Choroid plexus epithelial cell (primary cell): ENCODE results near the gene DVL1.

Experiments
- DNase-seq: peaks from one replicate; pipeline ENCODE4 v3.0.0-alpha.2; 2010; ENCODE audit warnings: low read depth
- H3K4me3 ChIP-seq: 2 replicates; pipeline ENCODE4 v1.5.1; 2011; ENCODE audit warnings: low read depth, mild to moderate bottlenecking, control low read depth, low read length, moderate library complexity
- TF ChIP-seq, protein P1 (sequence below): conservative IDR thresholded peaks from 2 replicates; pipeline ENCODE4 v1.5.1; 2011; ENCODE audit warnings: low read depth, mild to moderate bottlenecking, control low read depth, inconsistent platforms, low read length, moderate library complexity

The DVL1 gene

GRCh38 chr1:1313500-1314236 is 35.5 kb downstream of the DVL1 start:
- no peak overlapping the region for H3K4me3 ChIP-seq
- no peak for DNase-seq
- TF ChIP-seq, protein P1, sequence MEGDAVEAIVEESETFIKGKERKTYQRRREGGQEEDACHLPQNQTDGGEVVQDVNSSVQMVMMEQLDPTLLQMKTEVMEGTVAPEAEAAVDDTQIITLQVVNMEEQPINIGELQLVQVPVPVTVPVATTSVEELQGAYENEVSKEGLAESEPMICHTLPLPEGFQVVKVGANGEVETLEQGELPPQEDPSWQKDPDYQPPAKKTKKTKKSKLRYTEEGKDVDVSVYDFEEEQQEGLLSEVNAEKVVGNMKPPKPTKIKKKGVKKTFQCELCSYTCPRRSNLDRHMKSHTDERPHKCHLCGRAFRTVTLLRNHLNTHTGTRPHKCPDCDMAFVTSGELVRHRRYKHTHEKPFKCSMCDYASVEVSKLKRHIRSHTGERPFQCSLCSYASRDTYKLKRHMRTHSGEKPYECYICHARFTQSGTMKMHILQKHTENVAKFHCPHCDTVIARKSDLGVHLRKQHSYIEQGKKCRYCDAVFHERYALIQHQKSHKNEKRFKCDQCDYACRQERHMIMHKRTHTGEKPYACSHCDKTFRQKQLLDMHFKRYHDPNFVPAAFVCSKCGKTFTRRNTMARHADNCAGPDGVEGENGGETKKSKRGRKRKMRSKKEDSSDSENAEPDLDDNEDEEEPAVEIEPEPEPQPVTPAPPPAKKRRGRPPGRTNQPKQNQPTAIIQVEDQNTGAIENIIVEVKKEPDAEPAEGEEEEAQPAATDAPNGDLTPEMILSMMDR: no peak

GRCh38 chr1:1312450-1313314 is 36.5 kb downstream of the DVL1 start:
- H3K4me3 ChIP-seq: no peak overlapping the region
- no peak for DNase-seq
- TF ChIP-seq, protein P1: no peak

DNA sequence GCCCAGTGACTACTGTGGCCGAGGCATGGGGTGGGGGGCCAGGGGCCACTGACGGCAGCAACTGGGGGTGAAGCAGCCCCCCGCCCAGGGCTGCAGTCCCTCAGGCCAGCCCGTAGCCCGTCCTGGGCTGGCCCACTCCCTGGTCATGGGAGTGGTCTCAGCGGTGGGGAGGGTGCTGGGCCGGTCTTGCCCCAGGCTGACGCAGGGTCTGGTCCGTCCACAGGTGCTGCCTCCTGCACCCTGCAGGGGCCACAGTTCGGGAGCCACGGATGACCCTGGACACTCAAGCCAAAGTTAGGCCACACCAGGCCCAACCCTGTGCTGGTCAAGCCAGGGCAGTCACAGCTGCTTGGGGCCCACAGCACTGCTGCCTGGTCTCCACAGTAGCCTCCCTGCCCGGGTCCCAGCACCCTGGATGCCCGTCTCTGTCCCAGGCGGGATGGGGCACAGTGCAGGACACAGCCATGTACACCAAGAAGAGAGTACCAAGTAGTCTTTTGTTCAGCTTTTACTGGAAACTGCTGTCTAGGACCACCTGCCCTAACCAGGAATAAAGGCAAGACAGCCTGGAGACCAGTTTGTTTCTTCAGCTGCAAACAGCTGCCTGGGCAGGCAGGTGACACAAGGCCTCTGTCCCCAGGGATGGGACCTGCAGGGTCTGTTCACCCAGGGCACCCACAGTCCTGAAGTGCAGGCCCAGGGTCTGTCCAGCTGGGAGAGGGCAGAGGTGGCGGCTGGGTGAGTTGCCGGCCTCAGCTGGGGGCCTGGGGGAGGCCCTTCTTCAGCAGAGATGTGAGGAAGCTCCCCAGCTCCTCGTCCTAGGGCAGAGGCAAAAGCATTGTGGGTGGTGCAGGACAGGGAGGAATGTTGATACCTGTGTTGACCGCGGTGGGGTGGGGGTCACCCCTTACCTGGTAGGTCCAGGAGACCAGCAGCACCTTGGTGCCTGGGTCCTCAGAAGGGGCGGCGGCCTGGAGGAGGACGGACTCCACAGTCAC is 37.8 kb downstream of the DVL1 start:
- TF ChIP-seq, protein P1: no peak
- H3K4me3 ChIP-seq: no peak overlapping the region
- DNase-seq: no peak

- DNase-seq: no peak
- TF ChIP-seq, protein P1: no peak
- H3K4me3 ChIP-seq: no peak overlapping the region
These were observed 38.7 kb downstream of the DVL1 start for GRCh38 chr1:1310476-1311053.

DNA sequence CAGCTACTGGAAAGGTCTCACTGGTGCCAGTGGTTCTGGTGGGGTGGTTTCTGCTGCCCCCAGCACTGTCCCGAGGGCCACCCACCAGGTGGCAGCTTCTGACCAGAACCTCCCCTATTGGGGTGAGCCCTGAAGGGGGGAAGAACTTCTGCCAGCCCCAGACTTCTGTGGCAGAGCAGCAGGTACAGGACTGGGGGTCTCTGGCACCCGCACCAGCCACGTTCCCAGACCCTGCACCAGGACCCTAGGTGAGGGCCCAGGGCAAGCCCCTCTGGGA is 39.2 kb downstream of the DVL1 start:
- TF ChIP-seq, protein P1: no peak

More for the DNA sequence above, 39.2 kb downstream of the DVL1 start:
- no peak for DNase-seq
- peak overlapping the region; percentile 84 for H3K4me3 ChIP-seq
